Trophoblast cell (in vitro differentiated cells and primary cell): ENCODE data around the gene SHROOM3.
"Not testable (repeated sequence)": the region's sequence is repeated elsewhere in the genome, so short reads cannot be mapped to it uniquely, and the experiment has no call there.

ENCODE experiments used
- DNase-seq, 2 donors: peaks; one replicate each; pipeline ENCODE4 v3.0.0-alpha.2; 2016
- H2AFZ ChIP-seq: 2 replicates; pipeline ENCODE4 v1.6.1; 2013; ENCODE audit warnings: low read length, moderate library complexity, mild to moderate bottlenecking; ENCODE audit not compliant: insufficient read depth, poor library complexity
- H2AK5ac ChIP-seq: 2 replicates; pipeline ENCODE4 v1.6.1; 2013; ENCODE audit warnings: mild to moderate bottlenecking, low read length
- H2BK120ac ChIP-seq: 2 replicates; pipeline ENCODE4 v1.6.1; 2013; ENCODE audit warnings: low read length, mild to moderate bottlenecking, moderate library complexity; ENCODE audit not compliant: insufficient read depth, poor library complexity
- H2BK12ac ChIP-seq: 2 replicates; pipeline ENCODE4 v1.6.1; 2013; ENCODE audit warnings: mild to moderate bottlenecking, low read length, moderate library complexity
- H2BK5ac ChIP-seq: 2 replicates; pipeline ENCODE4 v1.6.1; 2013; ENCODE audit warnings: low read length, low read depth, moderate library complexity, mild to moderate bottlenecking; ENCODE audit not compliant: poor library complexity
- H3K14ac ChIP-seq: 2 replicates; pipeline ENCODE4 v1.6.1; 2013; ENCODE audit warnings: mild to moderate bottlenecking, low read length
- H3K18ac ChIP-seq: 2 replicates; pipeline ENCODE4 v1.6.1; 2013; ENCODE audit warnings: mild to moderate bottlenecking, low read length
- H3K23ac ChIP-seq: 2 replicates; pipeline ENCODE4 v1.6.1; 2013; ENCODE audit warnings: low read length
- H3K27ac ChIP-seq: 2 replicates; pipeline ENCODE4 v1.5.1; 2013; ENCODE audit warnings: low read depth, mild to moderate bottlenecking, inconsistent platforms, low read length, moderate library complexity
- H3K27me3 ChIP-seq: 2 replicates; pipeline ENCODE4 v1.6.1; 2013; ENCODE audit warnings: inconsistent platforms, mild to moderate bottlenecking, low read length, moderate library complexity; ENCODE audit not compliant: insufficient read depth
- H3K36me3 ChIP-seq, 2 experiments: 1 replicate in 1 of 2; 2 replicates in 1 of 2; pipeline ENCODE4 v1.6.1; 2013; ENCODE audit warnings: low read length in 2 of 2, mild to moderate bottlenecking in 2 of 2, moderate library complexity in 1 of 2; ENCODE audit not compliant: insufficient read depth in 2 of 2, control insufficient read depth in 1 of 2
- H3K4ac ChIP-seq: 2 replicates; pipeline ENCODE4 v1.6.1; 2013; ENCODE audit warnings: low read depth, mild to moderate bottlenecking, low read length, moderate library complexity
- H3K4me1 ChIP-seq, 2 experiments: 1 replicate in 1 of 2; 2 replicates in 1 of 2; pipeline ENCODE4 v1.6.1; 2013; ENCODE audit warnings: low read length in 2 of 2, mild to moderate bottlenecking in 2 of 2, moderate library complexity in 1 of 2; ENCODE audit not compliant: insufficient read depth in 2 of 2, control insufficient read depth in 1 of 2
- H3K4me2 ChIP-seq: 2 replicates; pipeline ENCODE4 v1.6.1; 2013; ENCODE audit warnings: inconsistent platforms, mild to moderate bottlenecking, low read length, moderate library complexity
- H3K4me3 ChIP-seq: 2 replicates; pipeline ENCODE4 v1.5.1; 2013; ENCODE audit warnings: mild to moderate bottlenecking, low read depth, low read length, inconsistent platforms
- H3K79me1 ChIP-seq: one replicate; pipeline ENCODE4 v1.6.1; 2013; ENCODE audit warnings: low read length
- H3K79me2 ChIP-seq: 2 replicates; pipeline ENCODE4 v1.6.1; 2013; ENCODE audit warnings: low read length, mild to moderate bottlenecking; ENCODE audit not compliant: control insufficient read depth, insufficient read depth, poor library complexity
- H3K9ac ChIP-seq: 2 replicates; pipeline ENCODE4 v1.6.1; 2013; ENCODE audit warnings: mild to moderate bottlenecking, low read length
- H3K9me3 ChIP-seq: 2 replicates; pipeline ENCODE4 v1.6.1; 2013; ENCODE audit warnings: low read depth, mild to moderate bottlenecking, control low read depth, inconsistent platforms, low read length; ENCODE audit not compliant: insufficient read depth
- H4K12ac ChIP-seq: 2 replicates; pipeline ENCODE4 v1.6.1; 2013; ENCODE audit warnings: low read depth, mild to moderate bottlenecking, low read length, moderate library complexity
- H4K8ac ChIP-seq: 2 replicates; pipeline ENCODE4 v1.6.1; 2013; ENCODE audit warnings: low read depth, mild to moderate bottlenecking, low read length, moderate library complexity
- H4K91ac ChIP-seq: one replicate; pipeline ENCODE4 v1.6.1; 2013; ENCODE audit warnings: low read depth, mild to moderate bottlenecking, low read length, moderate library complexity
- WGBS: extraction: QIAGEN DNeasy Blood & Tissue Kit; methylation state at CpG from one replicate; pipeline ENCODE4 v1.1.7; 2013; ENCODE audit warnings: missing lambda C conversion rate; ENCODE audit not compliant: insufficient read length, insufficient coverage; ENCODE audit errors: extremely low coverage; 5-methylcytosine and 5-hydroxymethylcytosine counted together

Gene SHROOM3

DNA sequence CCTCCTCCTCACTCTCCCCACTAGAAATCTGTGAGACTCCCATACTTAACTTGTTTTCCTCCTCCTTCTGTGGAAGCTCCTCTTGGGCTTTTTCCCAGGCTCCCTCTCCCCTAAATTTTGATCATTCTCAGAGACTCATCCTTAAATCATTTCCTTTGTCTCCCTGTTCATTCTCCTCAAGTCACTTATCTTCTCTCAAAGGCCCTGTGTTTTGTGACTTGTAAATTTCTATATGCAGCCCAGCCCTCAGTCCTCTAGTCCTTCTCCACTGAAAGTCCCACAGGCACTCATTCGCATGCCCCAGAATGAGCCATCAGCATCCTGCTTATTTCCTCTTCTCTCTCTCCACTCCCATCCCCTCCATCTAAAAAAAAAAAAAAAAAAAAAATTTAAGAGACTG is 291.1 kb downstream of the SHROOM3 start:
- no CpG with 5 or more reads among the region's 1 CpG for WGBS

DNA sequence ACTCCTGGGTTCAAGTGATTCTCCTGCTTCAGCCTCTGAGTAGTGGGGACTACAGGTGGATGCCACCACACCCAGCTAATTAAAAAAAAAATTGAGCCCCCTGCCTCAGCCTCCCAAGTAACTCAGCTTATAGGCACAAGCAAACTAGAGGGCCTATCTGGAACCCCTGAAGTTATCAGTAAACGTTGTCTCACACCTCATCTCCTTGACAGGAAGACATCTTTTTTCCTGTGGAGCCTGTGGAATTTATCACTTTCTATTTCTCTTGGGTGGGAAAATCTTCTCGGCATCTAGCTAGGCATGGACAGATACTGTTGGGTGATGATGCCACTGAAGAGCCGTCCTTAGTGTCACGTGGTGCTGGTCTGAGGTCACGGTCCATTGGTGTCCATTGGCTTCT is 291.6 kb downstream of the SHROOM3 start:
- no peaks in the 10 kb centered on the region for H3K9me3 ChIP-seq
- no peak overlapping the region for H3K27ac ChIP-seq
- H3K4me1 ChIP-seq, result no peaks in the 10 kb centered on the region
- H3K4ac ChIP-seq, result no peak overlapping the region
- no peak overlapping the region for H3K23ac ChIP-seq
- H3K27me3 ChIP-seq, result no peaks in the 10 kb centered on the region
- no peak overlapping the region for H2BK120ac ChIP-seq
- no peak overlapping the region for H4K91ac ChIP-seq
- no peak overlapping the region for H3K4me2 ChIP-seq
- H4K12ac ChIP-seq, result no peak overlapping the region
- no peaks in the 10 kb centered on the region for H3K79me1 ChIP-seq
- no peak overlapping the region for H2BK12ac ChIP-seq
- WGBS, result no CpG with 5 or more reads among the region's 5 CpGs
- no peak overlapping the region for H2AFZ ChIP-seq
- H3K79me2 ChIP-seq, result no peaks in the 10 kb centered on the region
- no peak overlapping the region for H2BK5ac ChIP-seq
- no peak overlapping the region for H3K4me3 ChIP-seq
- no peak overlapping the region for H4K8ac ChIP-seq
- H3K18ac ChIP-seq, result no peak overlapping the region
- no peak overlapping the region for H3K9ac ChIP-seq
- H2AK5ac ChIP-seq, result no peak overlapping the region
- peaks cover 2 to 4% of the 10 kb centered on the region in 2 experiments for H3K36me3 ChIP-seq
- DNase-seq, result no peak
- H3K14ac ChIP-seq, result no peak overlapping the region

More for the DNA sequence above, 291.1 kb downstream of the SHROOM3 start:
- no peaks in the 10 kb centered on the region for H3K9me3 ChIP-seq
- no peak overlapping the region for H4K91ac ChIP-seq
- no peak overlapping the region for H3K14ac ChIP-seq
- no peak overlapping the region for H2BK12ac ChIP-seq
- H2BK5ac ChIP-seq, result no peak overlapping the region
- no peaks in the 10 kb centered on the region for H3K4me1 ChIP-seq
- no peak overlapping the region for H3K9ac ChIP-seq
- DNase-seq, result no peak
- no peak overlapping the region for H3K4me3 ChIP-seq
- no peaks in the 10 kb centered on the region for H3K79me2 ChIP-seq
- no peak overlapping the region for H3K18ac ChIP-seq
- no peak overlapping the region for H3K4me2 ChIP-seq
- no peak overlapping the region for H4K12ac ChIP-seq
- peaks cover 2 to 4% of the 10 kb centered on the region in 2 experiments for H3K36me3 ChIP-seq
- H3K27ac ChIP-seq, result no peak overlapping the region
- H2AFZ ChIP-seq, result no peak overlapping the region
- no peak overlapping the region for H2AK5ac ChIP-seq
- no peaks in the 10 kb centered on the region for H3K27me3 ChIP-seq
- no peaks in the 10 kb centered on the region for H3K79me1 ChIP-seq
- H3K4ac ChIP-seq, result no peak overlapping the region
- H4K8ac ChIP-seq, result no peak overlapping the region
- no peak overlapping the region for H2BK120ac ChIP-seq
- no peak overlapping the region for H3K23ac ChIP-seq

DNA sequence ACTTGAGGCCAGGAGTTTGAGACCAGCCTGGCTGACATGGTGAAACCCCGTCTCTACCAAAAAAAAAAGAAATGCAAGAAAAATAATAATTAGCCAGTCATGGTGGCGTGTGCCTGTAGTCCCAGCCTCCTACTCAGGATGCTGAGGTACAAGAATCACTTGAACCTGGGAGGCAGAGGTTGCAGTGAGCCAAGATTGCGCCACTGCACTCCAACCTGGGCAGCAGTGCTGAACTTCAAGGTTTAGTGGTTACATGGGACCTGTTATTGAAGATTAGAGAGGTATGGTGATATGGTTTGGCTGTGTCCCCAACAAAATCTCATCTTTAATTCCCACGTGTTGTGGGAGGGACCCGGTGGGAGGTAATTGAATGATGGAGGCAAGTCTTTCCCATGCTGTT is 292.9 kb downstream of the SHROOM3 start:
- not testable (repeated sequence) for H2BK5ac ChIP-seq, H3K79me1 ChIP-seq, H3K4ac ChIP-seq, H2AFZ ChIP-seq, H4K8ac ChIP-seq, DNase-seq, H3K4me3 ChIP-seq, H3K14ac ChIP-seq, H2BK12ac ChIP-seq, H3K36me3 ChIP-seq, H3K27ac ChIP-seq, H3K9me3 ChIP-seq, H3K4me2 ChIP-seq, H3K18ac ChIP-seq, H4K12ac ChIP-seq, H2AK5ac ChIP-seq, H4K91ac ChIP-seq, H3K23ac ChIP-seq, H2BK120ac ChIP-seq, H3K4me1 ChIP-seq, H3K79me2 ChIP-seq, H3K9ac ChIP-seq, H3K27me3 ChIP-seq
- no CpG with 5 or more reads among the region's 5 CpGs for WGBS

DNA sequence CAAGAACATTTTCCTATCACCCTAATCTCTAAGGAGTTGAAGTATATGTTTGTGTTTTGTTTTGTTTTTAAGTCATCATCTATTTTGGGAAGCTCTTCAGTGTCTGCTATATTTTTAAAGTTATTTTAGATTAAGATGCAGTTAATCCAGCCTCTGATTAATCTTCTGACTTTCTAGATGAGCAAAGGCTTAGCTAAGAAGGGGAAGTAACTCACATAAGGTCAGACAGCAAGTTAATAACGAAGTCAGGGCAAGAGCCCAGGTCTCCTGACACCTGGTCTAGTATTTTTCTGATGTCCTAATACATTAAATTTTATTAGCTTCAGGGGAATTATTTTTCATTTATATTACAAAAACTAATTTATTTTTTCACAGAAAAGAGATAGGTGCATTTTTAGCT is 294.4 kb downstream of the SHROOM3 start:
- Histone ChIP-seq H3K18ac (no peak overlapping the region), H4K91ac (no peak overlapping the region), H2BK12ac (no peak overlapping the region), H3K23ac (no peak overlapping the region), H2BK5ac (no peak overlapping the region), H4K12ac (no peak overlapping the region), H3K27ac (no peak overlapping the region), H2AK5ac (no peak overlapping the region), H3K4me2 (no peak overlapping the region), H4K8ac (no peak overlapping the region), H3K27me3 (no peaks in the 10 kb centered on the region), H3K4me3 (no peak overlapping the region), H3K9me3 (no peaks in the 10 kb centered on the region), H2AFZ (no peak overlapping the region), H3K9ac (no peak overlapping the region), H3K79me2 (no peaks in the 10 kb centered on the region), H3K79me1 (no peaks in the 10 kb centered on the region), H3K14ac (no peak overlapping the region), H2BK120ac (no peak overlapping the region), H3K36me3 (peaks cover 6 to 12% of the 10 kb centered on the region in 2 experiments), H3K4ac (no peak overlapping the region), H3K4me1 (peaks cover 0 to 2% of the 10 kb centered on the region in 2 experiments)
- no peak for DNase-seq
- no CpG with 5 or more reads among the region's 1 CpG for WGBS
